Activated CD8-positive, alpha-beta T cell treated with anti-CD3 and anti-CD28 coated beads for 36 hours (primary cell): ENCODE results near the gene OMA1. TPM values are rescaled to one million over a fixed set of nuclear protein-coding genes. Genes with fewer than 3 reads are reported as not detected.

Source experiments
- ATAC-seq: fragments of 200-7000 bp; cut with Tn5 transposase; one replicate; pipeline ENCODE4 v1.10.0; 2021; ENCODE audit warnings: mild to moderate bottlenecking, moderate library complexity
- CTCF ChIA-PET: fragments of 350-600 bp; sonication (Branson Sonifier 250); formaldehyde crosslinking; loops from one replicate; lab custom pipeline; 2021; ENCODE audit warnings: antibody characterized with exemption; lab: Charles Lee
- POLR2A ChIA-PET: fragments of 350-600 bp; sonication (Branson Sonifier 250); formaldehyde crosslinking; loops from one replicate; lab custom pipeline; 2021; ENCODE audit warnings: antibody characterized with exemption; lab: Charles Lee
- DNase-seq: peaks from one replicate; pipeline ENCODE4 v3.0.0-alpha.2; 2020
- H3K27ac Mint-ChIP-seq: one replicate; pipeline ENCODE4 v1.8.0; 2021; ENCODE audit warnings: mild to moderate bottlenecking, mixed read lengths
- H3K27me3 Mint-ChIP-seq: one replicate; pipeline ENCODE4 v1.8.0; 2021; ENCODE audit warnings: mixed read lengths
- H3K36me3 Mint-ChIP-seq: one replicate; pipeline ENCODE4 v1.8.0; 2021; ENCODE audit warnings: low read depth, mixed read lengths
- H3K4me1 Mint-ChIP-seq: one replicate; pipeline ENCODE4 v1.8.0; 2021; ENCODE audit warnings: low read depth, mixed read lengths
- H3K4me3 Mint-ChIP-seq: one replicate; pipeline ENCODE4 v1.8.0; 2021; ENCODE audit warnings: mild to moderate bottlenecking, moderate library complexity, mixed read lengths
- H3K9me3 Mint-ChIP-seq: one replicate; pipeline ENCODE4 v1.8.0; 2021; ENCODE audit warnings: mixed read lengths
- intact Hi-C: fragments of 100-400 bp; cut with micrococcal nuclease; formaldehyde crosslinking; loops from one replicate; pipeline ENCODE4 v1.10.0; 2022
- total RNA-seq, 2 experiments: library from RNA; stranded (reverse); gene quantifications; one replicate each; pipeline ENCODE4 v1.2.3, GENCODE V29; 2021
- TF ChIP-seq, protein P1 (sequence below): fragments of 200-600 bp; IDR thresholded peaks from one replicate; pipeline ENCODE4 v1.8.0; 2022; ENCODE audit warnings: antibody characterized with exemption, mild to moderate bottlenecking

Gene OMA1
- total RNA-seq, 2 experiments from 2014 or later = 14.7 to 14.9 TPM

GRCh38 chr1:58465176-58465575, 81.3 kb downstream of the OMA1 start:
- CTCF ChIA-PET = no interaction called here

DNA sequence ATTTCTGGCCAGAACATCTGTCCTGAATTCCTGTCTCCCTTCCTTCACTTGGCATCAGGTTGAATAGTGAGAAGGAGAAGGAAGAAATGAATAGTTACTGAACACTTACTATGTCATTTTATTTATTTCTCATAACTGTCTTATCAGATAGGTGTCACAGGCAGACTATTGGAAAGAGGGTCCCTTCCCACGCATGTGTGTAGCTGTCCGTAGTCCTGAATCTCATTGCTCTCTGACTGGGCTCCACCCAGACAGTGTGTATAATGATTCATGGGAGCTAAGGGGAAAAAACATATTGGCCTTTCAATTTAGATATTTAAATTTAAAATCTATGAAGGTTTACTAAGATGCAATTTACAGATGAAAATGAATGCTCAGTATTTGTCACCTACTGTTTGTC, 86.1 kb downstream of the OMA1 start:
- no peak overlapping the region for H3K27ac Mint-ChIP-seq
- POLR2A ChIA-PET = no interaction called here
- CTCF ChIA-PET = no interaction called here
- no peak for ATAC-seq
- TF ChIP-seq, protein P1, sequence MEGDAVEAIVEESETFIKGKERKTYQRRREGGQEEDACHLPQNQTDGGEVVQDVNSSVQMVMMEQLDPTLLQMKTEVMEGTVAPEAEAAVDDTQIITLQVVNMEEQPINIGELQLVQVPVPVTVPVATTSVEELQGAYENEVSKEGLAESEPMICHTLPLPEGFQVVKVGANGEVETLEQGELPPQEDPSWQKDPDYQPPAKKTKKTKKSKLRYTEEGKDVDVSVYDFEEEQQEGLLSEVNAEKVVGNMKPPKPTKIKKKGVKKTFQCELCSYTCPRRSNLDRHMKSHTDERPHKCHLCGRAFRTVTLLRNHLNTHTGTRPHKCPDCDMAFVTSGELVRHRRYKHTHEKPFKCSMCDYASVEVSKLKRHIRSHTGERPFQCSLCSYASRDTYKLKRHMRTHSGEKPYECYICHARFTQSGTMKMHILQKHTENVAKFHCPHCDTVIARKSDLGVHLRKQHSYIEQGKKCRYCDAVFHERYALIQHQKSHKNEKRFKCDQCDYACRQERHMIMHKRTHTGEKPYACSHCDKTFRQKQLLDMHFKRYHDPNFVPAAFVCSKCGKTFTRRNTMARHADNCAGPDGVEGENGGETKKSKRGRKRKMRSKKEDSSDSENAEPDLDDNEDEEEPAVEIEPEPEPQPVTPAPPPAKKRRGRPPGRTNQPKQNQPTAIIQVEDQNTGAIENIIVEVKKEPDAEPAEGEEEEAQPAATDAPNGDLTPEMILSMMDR = no peak
- H3K27me3 Mint-ChIP-seq = no peaks in the 10 kb centered on the region
- H3K4me3 Mint-ChIP-seq = no peak overlapping the region
- no peaks in the 10 kb centered on the region for H3K36me3 Mint-ChIP-seq
- H3K9me3 Mint-ChIP-seq = peaks cover 1% of the 10 kb centered on the region
- intact Hi-C loops = no loop called here
- H3K4me1 Mint-ChIP-seq = no peaks in the 10 kb centered on the region
- DNase-seq = peak; percentile 38

More at GRCh38 chr1:58465176-58465575, 81.3 kb downstream of the OMA1 start:
- H3K9me3 Mint-ChIP-seq = no peaks in the 10 kb centered on the region
- ATAC-seq = no peak
- H3K36me3 Mint-ChIP-seq = peaks cover 4% of the 10 kb centered on the region
- intact Hi-C loops = no loop called here
- POLR2A ChIA-PET = interaction anchor here (0.6 kb wide), 1 partner anchor 98 kb away, joined by 3 read pairs; no protein-coding TSS in a partner anchor
- H3K4me3 Mint-ChIP-seq = no peak overlapping the region
- DNase-seq = no peak
- H3K27ac Mint-ChIP-seq = no peak overlapping the region
- no peaks in the 10 kb centered on the region for H3K27me3 Mint-ChIP-seq
- no peaks in the 10 kb centered on the region for H3K4me1 Mint-ChIP-seq
- TF ChIP-seq, protein P1 = no peak

- Mint-ChIP-seq H3K27me3 (no peaks in the 10 kb centered on the region), H3K9me3 (peaks cover 1% of the 10 kb centered on the region), H3K4me3 (no peak overlapping the region), H3K4me1 (no peaks in the 10 kb centered on the region), H3K27ac (no peak overlapping the region), H3K36me3 (no peaks in the 10 kb centered on the region)
- CTCF ChIA-PET = no interaction called here
- POLR2A ChIA-PET = no interaction called here
- DNase-seq = no peak
- ATAC-seq = no peak
- intact Hi-C loops = no loop called here
- TF ChIP-seq, protein P1 = no peak
Measured at GRCh38 chr1:58459911-58460310, 86.6 kb downstream of the OMA1 start.

DNA sequence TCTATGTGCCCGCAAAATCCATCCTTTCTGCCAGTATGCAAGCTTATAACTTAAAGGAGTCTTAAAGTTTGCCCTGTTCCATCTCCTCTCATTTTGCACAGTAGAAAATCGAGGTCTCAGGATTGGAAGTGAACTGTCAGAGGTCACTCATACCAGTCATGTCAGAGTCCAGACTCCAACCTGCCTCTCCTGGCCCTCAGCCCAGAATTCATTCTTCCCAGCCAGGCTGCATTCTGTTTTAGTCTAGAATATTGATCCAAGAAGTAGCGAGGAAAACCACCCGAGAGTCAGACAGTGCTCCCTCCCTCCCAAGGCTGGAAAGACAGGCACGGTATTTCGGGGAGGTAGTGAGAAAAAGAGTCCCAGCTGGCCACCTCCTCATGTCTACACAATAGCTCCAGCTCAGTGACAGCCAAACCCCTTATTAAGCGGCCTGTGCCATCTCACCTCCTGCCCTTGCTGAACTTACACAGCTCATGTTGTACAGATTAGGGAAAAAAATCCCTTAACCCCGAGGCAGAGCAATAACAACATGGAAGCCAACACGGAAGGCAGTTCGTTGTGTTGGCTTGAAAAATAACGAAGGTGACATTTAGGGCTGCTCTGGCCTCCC, 89.4 kb downstream of the OMA1 start:
- intact Hi-C loops = no loop called here

DNA sequence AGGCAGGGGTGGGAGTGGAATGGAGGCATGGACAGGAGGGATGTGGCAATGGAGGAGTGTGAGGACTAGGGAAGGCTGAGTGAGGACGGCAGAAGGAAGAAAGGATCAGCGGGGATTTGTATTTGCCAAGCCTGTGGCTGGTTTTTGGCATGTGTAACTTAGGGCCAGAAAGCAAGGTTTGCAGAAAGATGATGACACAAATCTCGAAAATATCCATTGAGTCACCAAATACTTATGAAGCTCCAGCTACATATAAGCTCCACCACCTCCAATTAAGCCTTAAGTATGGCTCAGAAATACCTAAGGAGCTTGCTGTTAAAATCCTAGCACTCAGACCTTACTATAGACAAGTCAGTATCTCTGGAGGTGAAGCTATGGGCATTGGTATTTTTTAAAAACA, 90.1 kb downstream of the OMA1 start:
- H3K4me1 Mint-ChIP-seq = no peaks in the 10 kb centered on the region
- intact Hi-C loops = no loop called here
- POLR2A ChIA-PET = no interaction called here

More for the DNA sequence above, 89.4 kb downstream of the OMA1 start:
- ChIA-PET POLR2A (no interaction called here), CTCF (no interaction called here)
- ATAC-seq (no peak), DNase-seq (no peak)
- Mint-ChIP-seq H3K27me3 (no peaks in the 10 kb centered on the region), H3K9me3 (peaks cover 1% of the 10 kb centered on the region), H3K27ac (no peak overlapping the region), H3K36me3 (no peaks in the 10 kb centered on the region), H3K4me1 (no peaks in the 10 kb centered on the region), H3K4me3 (no peak overlapping the region)
- TF ChIP-seq, protein P1 = no peak

More for the DNA sequence above, 90.1 kb downstream of the OMA1 start:
- CTCF ChIA-PET = no interaction called here
- H3K27ac Mint-ChIP-seq = no peak overlapping the region
- H3K36me3 Mint-ChIP-seq = no peaks in the 10 kb centered on the region
- TF ChIP-seq, protein P1 = no peak
- H3K4me3 Mint-ChIP-seq = no peak overlapping the region
- no peaks in the 10 kb centered on the region for H3K27me3 Mint-ChIP-seq
- peaks cover 1% of the 10 kb centered on the region for H3K9me3 Mint-ChIP-seq
- ATAC-seq = no peak
- DNase-seq = no peak
